SK-N-SH (cell line): ENCODE results near the gene PRM1. TPM values are rescaled to one million over a fixed set of nuclear protein-coding genes. Genes with fewer than 3 reads are reported as not detected.

ENCODE experiments used
- CTCF ChIA-PET: fragments of 300-600, 350-600 bp; formaldehyde crosslinking; extraction: SDS; loops from one replicate; lab custom pipeline; 2021; lab: Yijun Ruan, JAX
- POLR2A ChIA-PET: fragments of 350-600 bp; sonication (Branson Sonifier 250); formaldehyde crosslinking; extraction: SDS; loops from one replicate; lab custom pipeline; 2020; ENCODE audit warnings: antibody characterized with exemption, inconsistent platforms; lab: Yijun Ruan, JAX
- DNase-seq: peaks from one replicate; pipeline ENCODE4 v3.0.0; 2012
- H2AFZ ChIP-seq: fragments of 200-600 bp; sonication (generic); 2 replicates; pipeline ENCODE4 v1.8.1; 2016; ENCODE audit warnings: antibody characterized with exemption, mild to moderate bottlenecking, low read depth
- H3F3A ChIP-seq: fragments of 200-600 bp; sonication (generic); replicated peaks from 2 replicates; pipeline ENCODE3; 2016; ENCODE audit warnings: antibody characterized with exemption, mild to moderate bottlenecking; ENCODE audit not compliant: insufficient read depth
- H3K27ac ChIP-seq, 2 experiments: fragments of 200-500 bp in 1 of 2; fragments of 200-600 bp in 1 of 2; sonication (Bioruptor generic) in 1 of 2; sonication (generic), shearing (Covaris generic) in 1 of 2; 2 replicates each; pipeline versions ENCODE4 v1.5.1 to v1.6.1; 2014 to 2016; ENCODE audit warnings: low read depth in 2 of 2, inconsistent platforms in 1 of 2, low read length in 1 of 2, mild to moderate bottlenecking in 1 of 2, mixed read lengths in 1 of 2
- H3K27me3 ChIP-seq: fragments of 200-600 bp; sonication (generic), shearing (Covaris generic); 2 replicates; pipeline ENCODE4 v1.6.1; 2016; ENCODE audit warnings: mixed run types; ENCODE audit not compliant: insufficient read depth
- H3K36me3 ChIP-seq, 2 experiments: fragments of 200-500 bp in 1 of 2; fragments of 200-600 bp in 1 of 2; sonication (Bioruptor generic) in 1 of 2; sonication (generic) in 1 of 2; replicated peaks in 1 of 2; 2 replicates each; pipeline versions ENCODE3 to v1.5.1; 2014 to 2016; ENCODE audit warnings: low read length in 1 of 2, mild to moderate bottlenecking in 1 of 2; ENCODE audit not compliant: insufficient read depth in 2 of 2, control insufficient read depth in 1 of 2
- H3K4me1 ChIP-seq, 2 experiments: fragments of 200-500 bp in 1 of 2; fragments of 200-600 bp in 1 of 2; sonication (Bioruptor generic) in 1 of 2; sonication (generic), shearing (Covaris generic) in 1 of 2; 2 replicates each; pipeline versions ENCODE4 v1.5.1 to v1.6.1; 2014 to 2016; ENCODE audit warnings: low read depth in 1 of 2, low read length in 1 of 2, mixed run types in 1 of 2; ENCODE audit not compliant: insufficient read depth in 2 of 2, control insufficient read depth in 1 of 2
- H3K4me2 ChIP-seq: fragments of 200-600 bp; sonication (generic), shearing (Covaris generic); 2 replicates; pipeline ENCODE4 v1.6.1; 2017; ENCODE audit warnings: mixed run types
- H3K4me3 ChIP-seq, 2 experiments: fragments of 200-500 bp in 1 of 2; fragments of 200-600 bp in 1 of 2; sonication (Bioruptor generic) in 1 of 2; sonication (generic), shearing (Covaris generic) in 1 of 2; 2 replicates each; pipeline versions ENCODE4 v1.5.1 to v1.8.1; 2014 to 2016; ENCODE audit warnings: low read depth in 2 of 2, inconsistent platforms in 1 of 2, low read length in 1 of 2, mild to moderate bottlenecking in 1 of 2, mixed read lengths in 1 of 2, moderate library complexity in 1 of 2
- H3K79me2 ChIP-seq: fragments of 200-600 bp; sonication (generic); 2 replicates; pipeline ENCODE4 v1.8.1; 2017; ENCODE audit warnings: mild to moderate bottlenecking; ENCODE audit not compliant: insufficient read depth
- H3K9ac ChIP-seq: fragments of 200-600 bp; sonication (generic); 2 replicates; pipeline ENCODE4 v1.6.1; 2017; ENCODE audit warnings: mixed run types
- H3K9me2 ChIP-seq: fragments of 200-600 bp; sonication (generic); 2 replicates; pipeline ENCODE4 v1.6.1; 2017; ENCODE audit warnings: mixed run types
- H3K9me3 ChIP-seq: fragments of 200-600 bp; sonication (generic); 2 replicates; pipeline ENCODE4 v1.6.1; 2017; ENCODE audit warnings: mixed run types, mild to moderate bottlenecking, moderate library complexity
- H4K20me1 ChIP-seq: fragments of 200-600 bp; sonication (generic); 2 replicates; pipeline ENCODE4 v1.6.1; 2017; ENCODE audit warnings: mild to moderate bottlenecking, mixed run types; ENCODE audit not compliant: insufficient read depth
- CHD2 ChIP-seq: fragments of 150-350 bp; IDR thresholded peaks from 2 replicates; pipeline ENCODE4 v1.6.1; 2018; ENCODE audit warnings: low read length; ENCODE audit not compliant: partially characterized antibody
- CTCF ChIP-seq: fragments of 200-600 bp; sonication (generic); IDR thresholded peaks from 2 replicates; pipeline ENCODE4 v1.6.1; 2017; ENCODE audit warnings: antibody characterized with exemption, mild to moderate bottlenecking, moderate library complexity
- FOSL2 ChIP-seq: IDR thresholded peaks from 2 replicates; pipeline ENCODE4 v1.4.0; 2012; ENCODE audit warnings: low read depth, mild to moderate bottlenecking, moderate library complexity, borderline replicate concordance
- FOXJ3 ChIP-seq: sonication (generic); formaldehyde crosslinking; IDR thresholded peaks from 2 replicates; pipeline ENCODE4 v1.5.1; 2020; ENCODE audit warnings: mild to moderate bottlenecking, missing genetic modification reagents
- GATA2 ChIP-seq: sonication (generic); formaldehyde crosslinking; IDR thresholded peaks from 2 replicates; pipeline ENCODE4 v1.5.0; 2020; ENCODE audit warnings: mild to moderate bottlenecking, missing genetic modification reagents
- MEF2A ChIP-seq: IDR thresholded peaks from 2 replicates; pipeline ENCODE4 v1.4.0; 2012; ENCODE audit warnings: low read depth, borderline replicate concordance
- NRF1 ChIP-seq: IDR thresholded peaks from 2 replicates; pipeline ENCODE4 v1.6.1; 2012; ENCODE audit warnings: low read depth, mild to moderate bottlenecking, low read length
- POLR2AphosphoS5 ChIP-seq: IDR thresholded peaks from 2 replicates; pipeline ENCODE4 v1.6.1; 2012; ENCODE audit warnings: low read depth, low read length
- RCOR1 ChIP-seq: fragments of 150-350 bp; IDR thresholded peaks from 2 replicates; pipeline ENCODE4 v1.6.1; 2017; ENCODE audit warnings: antibody characterized with exemption, low read length
- SIN3A ChIP-seq: IDR thresholded peaks from 2 replicates; pipeline ENCODE4 v1.6.1; 2012; ENCODE audit warnings: low read depth, mild to moderate bottlenecking, low read length, moderate library complexity, borderline replicate concordance
- TCF12 ChIP-seq: IDR thresholded peaks from 2 replicates; pipeline ENCODE4 v1.4.0; 2012
- TEAD4 ChIP-seq: IDR thresholded peaks from 2 replicates; pipeline ENCODE4 v1.4.0; 2012; ENCODE audit warnings: mild to moderate bottlenecking, borderline replicate concordance; ENCODE audit not compliant: insufficient read depth
- USF2 ChIP-seq: fragments of 150-350 bp; IDR thresholded peaks from 2 replicates; pipeline ENCODE4 v1.6.1; 2017; ENCODE audit warnings: antibody characterized with exemption, low read length, low read depth, borderline replicate concordance
- YY1 ChIP-seq: IDR thresholded peaks from 2 replicates; pipeline ENCODE4 v1.4.0; 2012; ENCODE audit warnings: low read depth, mild to moderate bottlenecking
- ZBTB33 ChIP-seq: IDR thresholded peaks from 2 replicates; pipeline ENCODE4 v1.4.0; 2012; ENCODE audit warnings: low read depth, borderline replicate concordance
- WGBS: methylation state at CpG from one replicate; pipeline ENCODE4 v1.1.6; 2017; ENCODE audit warnings: low lambda C conversion rate; 5-methylcytosine and 5-hydroxymethylcytosine counted together
- polyA plus RNA-seq, 3 experiments: library from polyadenylated mRNA; depleted of rRNA; stranded (reverse); fragments of >200 nt; gene quantifications; 2 replicates each; pipeline ENCODE4 v1.2.3, GENCODE V29; 2012

PRM1 gene
- polyA plus RNA-seq, 1 of the 3 experiments (the other 2 are of a cell fraction): not detected

GRCh38 chr16:11307639-11308492 is 26.7 kb upstream of the PRM1 start:
- CTCF ChIA-PET: interaction anchor here (1.2 kb wide), 1 partner anchor 344 kb away, joined by 3 read pairs; no protein-coding TSS in a partner anchor
- H3K9me3 ChIP-seq: no peaks in the 10 kb centered on the region

More at GRCh38 chr16:11307639-11308492, 26.7 kb upstream of the PRM1 start:
- no peak overlapping the region for H3K4me3 ChIP-seq
- no peaks in the 10 kb centered on the region for H3K36me3 ChIP-seq
- peaks cover 0 to 17% of the 10 kb centered on the region in 2 experiments; a peak in 1 of 4 replicates for H3K4me1 ChIP-seq
- no peak overlapping the region for H2AFZ ChIP-seq
- H3K79me2 ChIP-seq: no peaks in the 10 kb centered on the region
- POLR2A ChIA-PET: no interaction called here
- H3K9ac ChIP-seq: no peak overlapping the region
- H3K4me2 ChIP-seq: no peak overlapping the region
- H3F3A ChIP-seq: no peaks in the 10 kb centered on the region
- 90% methylated on average over 12 of the region's 21 CpGs for WGBS
- H3K27me3 ChIP-seq: no peaks in the 10 kb centered on the region
- H3K27ac ChIP-seq: no peak overlapping the region
- H4K20me1 ChIP-seq: no peaks in the 10 kb centered on the region
- TF ChIP-seq CTCF (no peak), NRF1 (no peak), GATA2 (CRISPR knock-in tag) (no peak), FOSL2 (no peak), ZBTB33 (no peak), SIN3A (no peak), FOXJ3 (CRISPR knock-in tag) (no peak), RCOR1 (no peak), POLR2AphosphoS5 (no peak), MEF2A (no peak), TCF12 (no peak), USF2 (no peak), YY1 (no peak), CHD2 (no peak), TEAD4 (no peak)
- no peaks in the 10 kb centered on the region for H3K9me2 ChIP-seq
- DNase-seq: no peak
